GM23338 (cell line): ENCODE data around the gene ABRAXAS1. TPM values are rescaled to one million over a fixed set of nuclear protein-coding genes. Genes with fewer than 3 reads are reported as not detected.

Experiments
- ATAC-seq: fragments of 200-7000 bp; cut with Tn5 transposase; 3 replicates; pipeline ENCODE4 v1.9.1; 2020
- DNase-seq: peaks from one replicate; pipeline ENCODE4 v3.0.0-alpha.2; 2015; ENCODE audit warnings: low spot score
- H2AFZ ChIP-seq: fragments of 200-600 bp; sonication (generic); 2 replicates; pipeline ENCODE4 v1.8.0; 2016; ENCODE audit warnings: antibody characterized with exemption, mild to moderate bottlenecking, moderate library complexity
- H3F3A ChIP-seq: fragments of 200-600 bp; sonication (generic); replicated peaks from 2 replicates; pipeline ENCODE4 v1.8.0; 2017; ENCODE audit warnings: antibody characterized with exemption, mixed run types, low read depth
- H3K27ac ChIP-seq: fragments of 200-600 bp; sonication (generic); 2 replicates; pipeline ENCODE4 v1.6.1; 2016; ENCODE audit warnings: low read depth
- H3K27me3 ChIP-seq: fragments of 200-600 bp; sonication (generic); 2 replicates; pipeline ENCODE4 v1.8.0; 2016; ENCODE audit warnings: mild to moderate bottlenecking, mixed run types, moderate library complexity; ENCODE audit not compliant: insufficient read depth
- H3K36me3 ChIP-seq: fragments of 200-600 bp; sonication (generic); 2 replicates; pipeline ENCODE4 v1.8.0; 2016; ENCODE audit warnings: mild to moderate bottlenecking; ENCODE audit not compliant: insufficient read depth
- H3K4me1 ChIP-seq: fragments of 200-600 bp; sonication (generic); 2 replicates; pipeline ENCODE4 v1.8.0; 2016; ENCODE audit warnings: mild to moderate bottlenecking, moderate library complexity; ENCODE audit not compliant: insufficient read depth
- H3K4me2 ChIP-seq: fragments of 200-600 bp; sonication (generic); 2 replicates; pipeline ENCODE4 v1.7.1; 2017; ENCODE audit warnings: mixed run types
- H3K4me3 ChIP-seq: fragments of 200-600 bp; sonication (generic); 2 replicates; pipeline ENCODE4 v1.6.1; 2016; ENCODE audit warnings: mixed run types
- H3K79me2 ChIP-seq: fragments of 200-600 bp; sonication (generic); replicated peaks from 2 replicates; pipeline ENCODE4 v1.8.0; 2017; ENCODE audit warnings: mild to moderate bottlenecking; ENCODE audit not compliant: insufficient read depth
- H3K9me2 ChIP-seq: fragments of 200-600 bp; sonication (generic); 2 replicates; pipeline ENCODE4 v1.8.0; 2017; ENCODE audit not compliant: insufficient read depth
- H4K20me1 ChIP-seq: fragments of 200-600 bp; sonication (generic); replicated peaks from 2 replicates; pipeline ENCODE4 v1.8.0; 2017; ENCODE audit warnings: mild to moderate bottlenecking; ENCODE audit not compliant: insufficient read depth
- H3K27ac Mint-ChIP-seq: 2 replicates; pipeline ENCODE4 v1.8.0; 2020; ENCODE audit warnings: inconsistent platforms, mild to moderate bottlenecking, moderate library complexity, mixed read lengths
- H3K27me3 Mint-ChIP-seq: 3 replicates; pipeline ENCODE4 v1.8.0; 2022; ENCODE audit warnings: low read depth, mild to moderate bottlenecking, moderate library complexity, mixed read lengths, inconsistent platforms; ENCODE audit not compliant: insufficient read depth, poor library complexity
- H3K36me3 Mint-ChIP-seq: 3 replicates; pipeline ENCODE4 v1.8.0; 2021; ENCODE audit warnings: low read depth, mild to moderate bottlenecking, inconsistent platforms, moderate library complexity, mixed read lengths
- H3K4me1 Mint-ChIP-seq: 3 replicates; pipeline ENCODE4 v1.8.0; 2020; ENCODE audit warnings: mild to moderate bottlenecking, inconsistent platforms, mixed read lengths
- H3K4me3 Mint-ChIP-seq: 3 replicates; pipeline ENCODE4 v1.8.0; 2021; ENCODE audit warnings: moderate library complexity, mild to moderate bottlenecking, inconsistent platforms, mixed read lengths
- H3K9me3 Mint-ChIP-seq: 3 replicates; pipeline ENCODE4 v1.8.0; 2020; ENCODE audit warnings: moderate library complexity, mild to moderate bottlenecking, inconsistent platforms, mixed read lengths
- CREB1 ChIP-seq: fragments of 250-450 bp; sonication (Bioruptor Pico); IDR thresholded peaks from 2 replicates; pipeline ENCODE4 v1.5.0; 2020; ENCODE audit warnings: low read depth, mild to moderate bottlenecking, moderate library complexity
- EZH2 ChIP-seq: fragments of 200-600 bp; sonication (generic); IDR thresholded peaks from one replicate; pipeline ENCODE4 v1.8.0; 2017; ENCODE audit warnings: antibody characterized with exemption, mild to moderate bottlenecking, low read depth; ENCODE audit not compliant: unreplicated experiment
- EZH2phosphoT487 ChIP-seq: fragments of 200-600 bp; sonication (generic); IDR thresholded peaks from one replicate; pipeline ENCODE4 v1.8.1; 2018; ENCODE audit warnings: antibody characterized with exemption; ENCODE audit not compliant: unreplicated experiment
- JUNB ChIP-seq: IDR thresholded peaks from one replicate; pipeline ENCODE4 v1.6.1; 2016; ENCODE audit warnings: antibody characterized with exemption; ENCODE audit not compliant: unreplicated experiment
- NANOG ChIP-seq: IDR thresholded peaks from 2 replicates; pipeline ENCODE4 v1.6.1; 2016; ENCODE audit warnings: antibody characterized with exemption, borderline replicate concordance
- POLR2AphosphoS5 ChIP-seq: IDR thresholded peaks from 2 replicates; pipeline ENCODE4 v1.6.1; 2016; ENCODE audit warnings: antibody characterized with exemption, low read depth
- STAT1 ChIP-seq: IDR thresholded peaks from one replicate; pipeline ENCODE4 v1.6.1; 2016; ENCODE audit warnings: antibody characterized with exemption; ENCODE audit not compliant: unreplicated experiment
- ZNF114 ChIP-seq: fragments of 250-450 bp; sonication (Bioruptor Pico); IDR thresholded peaks from 2 replicates; pipeline ENCODE4 v1.5.0; 2020; ENCODE audit warnings: mild to moderate bottlenecking, moderate library complexity
- ZNF331 ChIP-seq: fragments of 250-450 bp; sonication (Bioruptor Pico); IDR thresholded peaks from 2 replicates; pipeline ENCODE4 v1.5.0; 2020; ENCODE audit warnings: low read depth, mild to moderate bottlenecking, moderate library complexity
- polyA plus RNA-seq: library from polyadenylated mRNA; unstranded; fragments of >200 nt; fragmentation: Nextera tagmentation; extraction: Ambion mirVana; gene quantifications from 2 replicates; pipeline ENCODE4 v1.2.1, GENCODE V29; 2016
- total RNA-seq: library from RNA; depleted of rRNA; stranded (reverse); fragments of >200 nt; shearing (Covaris generic); gene quantifications from 2 replicates; pipeline ENCODE4 v1.2.3, GENCODE V29; 2014
- TF ChIP-seq, protein P1 (sequence below), 2 experiments: fragments of 200-600 bp in 1 of 2; sonication (generic) in 1 of 2; conservative IDR thresholded peaks; 2 replicates each; pipeline versions ENCODE4 v1.5.1 to v1.6.1; 2016 to 2017; ENCODE audit warnings: antibody characterized with exemption in 2 of 2, low read depth in 2 of 2, mild to moderate bottlenecking in 2 of 2, moderate library complexity in 1 of 2
- TF ChIP-seq, protein P2 (sequence below): IDR thresholded peaks from 2 replicates; pipeline ENCODE4 v1.6.1; 2016; ENCODE audit warnings: antibody characterized with exemption
- TF ChIP-seq, protein P3 (sequence below): fragments of 250-450 bp; sonication (Bioruptor Pico); IDR thresholded peaks from 2 replicates; pipeline ENCODE4 v1.5.0; 2020; ENCODE audit warnings: mild to moderate bottlenecking, moderate library complexity
- TF ChIP-seq, protein P4 (sequence below): IDR thresholded peaks from one replicate; pipeline ENCODE4 v1.6.1; 2018; ENCODE audit warnings: antibody characterized with exemption; ENCODE audit not compliant: unreplicated experiment

Gene ABRAXAS1
- total and polyA plus RNA-seq, 2 experiments from 2014 or later = 8.0 to 25.2 TPM

DNA sequence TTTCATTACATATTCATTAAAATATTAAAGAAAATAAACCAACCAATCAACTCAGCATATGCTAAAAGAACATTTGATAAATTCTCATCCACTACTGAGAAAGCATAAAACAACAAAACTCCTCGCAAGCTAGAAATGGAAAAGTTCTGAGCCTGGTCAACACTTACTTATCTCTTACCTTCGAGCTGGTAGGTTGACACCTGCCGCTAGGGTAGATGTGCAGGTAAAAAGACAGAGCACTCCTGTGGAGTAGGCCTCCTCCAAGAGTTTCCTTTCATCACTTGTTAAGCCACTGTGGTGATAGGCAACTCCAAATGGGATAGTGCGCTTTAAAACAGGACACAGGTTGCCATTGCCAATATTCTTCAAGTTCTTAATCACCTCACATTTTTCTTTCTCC lies 48.2 kb downstream of the ABRAXAS1 start:
- no peaks in the 10 kb centered on the region for H3K9me3 Mint-ChIP-seq
- H3K27me3 Mint-ChIP-seq = peaks cover 2% of the 10 kb centered on the region
- TF ChIP-seq, protein P1, sequence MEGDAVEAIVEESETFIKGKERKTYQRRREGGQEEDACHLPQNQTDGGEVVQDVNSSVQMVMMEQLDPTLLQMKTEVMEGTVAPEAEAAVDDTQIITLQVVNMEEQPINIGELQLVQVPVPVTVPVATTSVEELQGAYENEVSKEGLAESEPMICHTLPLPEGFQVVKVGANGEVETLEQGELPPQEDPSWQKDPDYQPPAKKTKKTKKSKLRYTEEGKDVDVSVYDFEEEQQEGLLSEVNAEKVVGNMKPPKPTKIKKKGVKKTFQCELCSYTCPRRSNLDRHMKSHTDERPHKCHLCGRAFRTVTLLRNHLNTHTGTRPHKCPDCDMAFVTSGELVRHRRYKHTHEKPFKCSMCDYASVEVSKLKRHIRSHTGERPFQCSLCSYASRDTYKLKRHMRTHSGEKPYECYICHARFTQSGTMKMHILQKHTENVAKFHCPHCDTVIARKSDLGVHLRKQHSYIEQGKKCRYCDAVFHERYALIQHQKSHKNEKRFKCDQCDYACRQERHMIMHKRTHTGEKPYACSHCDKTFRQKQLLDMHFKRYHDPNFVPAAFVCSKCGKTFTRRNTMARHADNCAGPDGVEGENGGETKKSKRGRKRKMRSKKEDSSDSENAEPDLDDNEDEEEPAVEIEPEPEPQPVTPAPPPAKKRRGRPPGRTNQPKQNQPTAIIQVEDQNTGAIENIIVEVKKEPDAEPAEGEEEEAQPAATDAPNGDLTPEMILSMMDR (conservative IDR thresholded peaks at IDR 0.05; ENCODE audit: low read depth in 2 of 2) = no peak
- TF ChIP-seq ZNF331 (no peak), ZNF114 (CRISPR knock-in tag) (no peak), NANOG (no peak), POLR2AphosphoS5 (no peak), JUNB (no peak), EZH2phosphoT487 (no peak), EZH2 (no peak), CREB1 (CRISPR knock-in tag) (no peak), STAT1 (no peak)
- TF ChIP-seq, protein P2, sequence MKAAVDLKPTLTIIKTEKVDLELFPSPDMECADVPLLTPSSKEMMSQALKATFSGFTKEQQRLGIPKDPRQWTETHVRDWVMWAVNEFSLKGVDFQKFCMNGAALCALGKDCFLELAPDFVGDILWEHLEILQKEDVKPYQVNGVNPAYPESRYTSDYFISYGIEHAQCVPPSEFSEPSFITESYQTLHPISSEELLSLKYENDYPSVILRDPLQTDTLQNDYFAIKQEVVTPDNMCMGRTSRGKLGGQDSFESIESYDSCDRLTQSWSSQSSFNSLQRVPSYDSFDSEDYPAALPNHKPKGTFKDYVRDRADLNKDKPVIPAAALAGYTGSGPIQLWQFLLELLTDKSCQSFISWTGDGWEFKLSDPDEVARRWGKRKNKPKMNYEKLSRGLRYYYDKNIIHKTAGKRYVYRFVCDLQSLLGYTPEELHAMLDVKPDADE = no peak
- TF ChIP-seq, protein P3, sequence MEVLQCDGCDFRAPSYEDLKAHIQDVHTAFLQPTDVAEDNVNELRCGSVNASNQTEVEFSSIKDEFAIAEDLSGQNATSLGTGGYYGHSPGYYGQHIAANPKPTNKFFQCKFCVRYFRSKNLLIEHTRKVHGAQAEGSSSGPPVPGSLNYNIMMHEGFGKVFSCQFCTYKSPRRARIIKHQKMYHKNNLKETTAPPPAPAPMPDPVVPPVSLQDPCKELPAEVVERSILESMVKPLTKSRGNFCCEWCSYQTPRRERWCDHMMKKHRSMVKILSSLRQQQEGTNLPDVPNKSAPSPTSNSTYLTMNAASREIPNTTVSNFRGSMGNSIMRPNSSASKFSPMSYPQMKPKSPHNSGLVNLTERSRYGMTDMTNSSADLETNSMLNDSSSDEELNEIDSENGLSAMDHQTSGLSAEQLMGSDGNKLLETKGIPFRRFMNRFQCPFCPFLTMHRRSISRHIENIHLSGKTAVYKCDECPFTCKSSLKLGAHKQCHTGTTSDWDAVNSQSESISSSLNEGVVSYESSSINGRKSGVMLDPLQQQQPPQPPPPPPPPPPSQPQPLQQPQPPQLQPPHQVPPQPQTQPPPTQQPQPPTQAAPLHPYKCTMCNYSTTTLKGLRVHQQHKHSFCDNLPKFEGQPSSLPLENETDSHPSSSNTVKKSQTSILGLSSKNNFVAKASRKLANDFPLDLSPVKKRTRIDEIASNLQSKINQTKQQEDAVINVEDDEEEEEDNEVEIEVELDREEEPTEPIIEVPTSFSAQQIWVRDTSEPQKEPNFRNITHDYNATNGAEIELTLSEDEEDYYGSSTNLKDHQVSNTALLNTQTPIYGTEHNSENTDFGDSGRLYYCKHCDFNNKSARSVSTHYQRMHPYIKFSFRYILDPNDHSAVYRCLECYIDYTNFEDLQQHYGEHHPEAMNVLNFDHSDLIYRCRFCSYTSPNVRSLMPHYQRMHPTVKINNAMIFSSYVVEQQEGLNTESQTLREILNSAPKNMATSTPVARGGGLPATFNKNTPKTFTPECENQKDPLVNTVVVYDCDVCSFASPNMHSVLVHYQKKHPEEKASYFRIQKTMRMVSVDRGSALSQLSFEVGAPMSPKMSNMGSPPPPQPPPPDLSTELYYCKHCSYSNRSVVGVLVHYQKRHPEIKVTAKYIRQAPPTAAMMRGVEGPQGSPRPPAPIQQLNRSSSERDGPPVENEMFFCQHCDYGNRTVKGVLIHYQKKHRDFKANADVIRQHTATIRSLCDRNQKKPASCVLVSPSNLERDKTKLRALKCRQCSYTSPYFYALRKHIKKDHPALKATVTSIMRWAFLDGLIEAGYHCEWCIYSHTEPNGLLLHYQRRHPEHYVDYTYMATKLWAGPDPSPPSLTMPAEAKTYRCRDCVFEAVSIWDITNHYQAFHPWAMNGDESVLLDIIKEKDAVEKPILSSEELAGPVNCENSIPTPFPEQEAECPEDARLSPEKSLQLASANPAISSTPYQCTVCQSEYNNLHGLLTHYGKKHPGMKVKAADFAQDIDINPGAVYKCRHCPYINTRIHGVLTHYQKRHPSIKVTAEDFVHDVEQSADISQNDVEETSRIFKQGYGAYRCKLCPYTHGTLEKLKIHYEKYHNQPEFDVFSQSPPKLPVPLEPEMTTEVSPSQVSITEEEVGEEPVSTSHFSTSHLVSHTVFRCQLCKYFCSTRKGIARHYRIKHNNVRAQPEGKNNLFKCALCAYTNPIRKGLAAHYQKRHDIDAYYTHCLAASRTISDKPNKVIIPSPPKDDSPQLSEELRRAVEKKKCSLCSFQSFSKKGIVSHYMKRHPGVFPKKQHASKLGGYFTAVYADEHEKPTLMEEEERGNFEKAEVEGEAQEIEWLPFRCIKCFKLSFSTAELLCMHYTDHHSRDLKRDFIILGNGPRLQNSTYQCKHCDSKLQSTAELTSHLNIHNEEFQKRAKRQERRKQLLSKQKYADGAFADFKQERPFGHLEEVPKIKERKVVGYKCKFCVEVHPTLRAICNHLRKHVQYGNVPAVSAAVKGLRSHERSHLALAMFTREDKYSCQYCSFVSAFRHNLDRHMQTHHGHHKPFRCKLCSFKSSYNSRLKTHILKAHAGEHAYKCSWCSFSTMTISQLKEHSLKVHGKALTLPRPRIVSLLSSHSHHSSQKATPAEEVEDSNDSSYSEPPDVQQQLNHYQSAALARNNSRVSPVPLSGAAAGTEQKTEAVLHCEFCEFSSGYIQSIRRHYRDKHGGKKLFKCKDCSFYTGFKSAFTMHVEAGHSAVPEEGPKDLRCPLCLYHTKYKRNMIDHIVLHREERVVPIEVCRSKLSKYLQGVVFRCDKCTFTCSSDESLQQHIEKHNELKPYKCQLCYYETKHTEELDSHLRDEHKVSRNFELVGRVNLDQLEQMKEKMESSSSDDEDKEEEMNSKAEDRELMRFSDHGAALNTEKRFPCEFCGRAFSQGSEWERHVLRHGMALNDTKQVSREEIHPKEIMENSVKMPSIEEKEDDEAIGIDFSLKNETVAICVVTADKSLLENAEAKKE (CRISPR knock-in tag) = no peak
- TF ChIP-seq, protein P4, sequence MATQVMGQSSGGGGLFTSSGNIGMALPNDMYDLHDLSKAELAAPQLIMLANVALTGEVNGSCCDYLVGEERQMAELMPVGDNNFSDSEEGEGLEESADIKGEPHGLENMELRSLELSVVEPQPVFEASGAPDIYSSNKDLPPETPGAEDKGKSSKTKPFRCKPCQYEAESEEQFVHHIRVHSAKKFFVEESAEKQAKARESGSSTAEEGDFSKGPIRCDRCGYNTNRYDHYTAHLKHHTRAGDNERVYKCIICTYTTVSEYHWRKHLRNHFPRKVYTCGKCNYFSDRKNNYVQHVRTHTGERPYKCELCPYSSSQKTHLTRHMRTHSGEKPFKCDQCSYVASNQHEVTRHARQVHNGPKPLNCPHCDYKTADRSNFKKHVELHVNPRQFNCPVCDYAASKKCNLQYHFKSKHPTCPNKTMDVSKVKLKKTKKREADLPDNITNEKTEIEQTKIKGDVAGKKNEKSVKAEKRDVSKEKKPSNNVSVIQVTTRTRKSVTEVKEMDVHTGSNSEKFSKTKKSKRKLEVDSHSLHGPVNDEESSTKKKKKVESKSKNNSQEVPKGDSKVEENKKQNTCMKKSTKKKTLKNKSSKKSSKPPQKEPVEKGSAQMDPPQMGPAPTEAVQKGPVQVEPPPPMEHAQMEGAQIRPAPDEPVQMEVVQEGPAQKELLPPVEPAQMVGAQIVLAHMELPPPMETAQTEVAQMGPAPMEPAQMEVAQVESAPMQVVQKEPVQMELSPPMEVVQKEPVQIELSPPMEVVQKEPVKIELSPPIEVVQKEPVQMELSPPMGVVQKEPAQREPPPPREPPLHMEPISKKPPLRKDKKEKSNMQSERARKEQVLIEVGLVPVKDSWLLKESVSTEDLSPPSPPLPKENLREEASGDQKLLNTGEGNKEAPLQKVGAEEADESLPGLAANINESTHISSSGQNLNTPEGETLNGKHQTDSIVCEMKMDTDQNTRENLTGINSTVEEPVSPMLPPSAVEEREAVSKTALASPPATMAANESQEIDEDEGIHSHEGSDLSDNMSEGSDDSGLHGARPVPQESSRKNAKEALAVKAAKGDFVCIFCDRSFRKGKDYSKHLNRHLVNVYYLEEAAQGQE = no peak
- H3K27me3 ChIP-seq = no peaks in the 10 kb centered on the region
- no peaks in the 10 kb centered on the region for H3F3A ChIP-seq
- no peaks in the 10 kb centered on the region for H3K4me1 Mint-ChIP-seq
- H4K20me1 ChIP-seq = no peaks in the 10 kb centered on the region; the same call in 1 of the 2 replicates
- H3K27ac ChIP-seq = no peak overlapping the region
- peak; percentile 42; the same call in 2 of the 3 replicates for ATAC-seq
- H3K27ac Mint-ChIP-seq = no peak overlapping the region
- DNase-seq = peak; percentile 6
- H3K4me2 ChIP-seq = no peak overlapping the region
- H2AFZ ChIP-seq = no peak overlapping the region
- 0 out of 2 replicates have a peak, but pooled peaks cover 7% of the 10 kb centered on the region for H3K36me3 ChIP-seq
- H3K36me3 Mint-ChIP-seq = no peaks in the 10 kb centered on the region; the same call in 2 of the 3 replicates
- H3K4me3 Mint-ChIP-seq = no peak overlapping the region
- H3K79me2 ChIP-seq = no peaks in the 10 kb centered on the region
- no peak overlapping the region for H3K4me3 ChIP-seq
- H3K9me2 ChIP-seq = no peaks in the 10 kb centered on the region
- no peaks in the 10 kb centered on the region for H3K4me1 ChIP-seq
